Activated naive CD8-positive, alpha-beta T cell treated with anti-CD3 and anti-CD28 coated beads for 36 hours (primary cell): ENCODE measurements around the gene GRAMD1A. TPM values are rescaled to one million over a fixed set of nuclear protein-coding genes. Genes with fewer than 3 reads are reported as not detected.
"Not testable (repeated sequence)": the region's sequence is repeated elsewhere in the genome, so short reads cannot be mapped to it uniquely, and the experiment has no call there.

Experiments
- DNase-seq: peaks from one replicate; pipeline ENCODE4 v3.0.0; 2021
- H3K27ac Mint-ChIP-seq: one replicate; pipeline ENCODE4 v1.8.0; 2022; ENCODE audit warnings: mild to moderate bottlenecking, moderate library complexity, mixed read lengths
- H3K27me3 Mint-ChIP-seq: one replicate; pipeline ENCODE4 v1.8.0; 2022; ENCODE audit warnings: mild to moderate bottlenecking, mixed read lengths
- H3K36me3 Mint-ChIP-seq: one replicate; pipeline ENCODE4 v1.8.0; 2021; ENCODE audit warnings: mild to moderate bottlenecking, mixed read lengths
- H3K4me1 Mint-ChIP-seq: one replicate; pipeline ENCODE4 v1.8.0; 2021; ENCODE audit warnings: mixed read lengths
- H3K4me3 Mint-ChIP-seq: one replicate; pipeline ENCODE4 v1.8.0; 2022; ENCODE audit warnings: mild to moderate bottlenecking, moderate library complexity, mixed read lengths
- H3K9me3 Mint-ChIP-seq: one replicate; pipeline ENCODE4 v1.8.0; 2022; ENCODE audit warnings: mixed read lengths
- total RNA-seq, 2 experiments: library from RNA; stranded (reverse); gene quantifications; one replicate each; pipeline ENCODE4 v1.2.3, GENCODE V29; 2021

Gene GRAMD1A
- total RNA-seq, 2 experiments from 2014 or later, result 135 to 140 TPM

- H3K9me3 Mint-ChIP-seq, result no peaks in the 10 kb centered on the region
- peak overlapping the region; percentile 45 for H3K27ac Mint-ChIP-seq
- peaks cover 57% of the 10 kb centered on the region for H3K36me3 Mint-ChIP-seq
- no peak for DNase-seq
- H3K27me3 Mint-ChIP-seq, result no peaks in the 10 kb centered on the region
- no peak overlapping the region for H3K4me3 Mint-ChIP-seq
- H3K4me1 Mint-ChIP-seq, result peaks cover 51% of the 10 kb centered on the region
Measured at GRCh38 chr19:35015954-35016351, 15.8 kb downstream of the GRAMD1A start.

- peak overlapping the region; percentile 72 for H3K27ac Mint-ChIP-seq
Measured at GRCh38 chr19:35017507-35017906, 17.4 kb downstream of the GRAMD1A start.

GRCh38 chr19:35018379-35018778, 18.3 kb downstream of the GRAMD1A start:
- H3K36me3 Mint-ChIP-seq, result peaks cover 45% of the 10 kb centered on the region
- no peak for DNase-seq
- no peak overlapping the region for H3K4me3 Mint-ChIP-seq
- no peaks in the 10 kb centered on the region for H3K9me3 Mint-ChIP-seq
- no peaks in the 10 kb centered on the region for H3K27me3 Mint-ChIP-seq
- H3K27ac Mint-ChIP-seq, result no peak overlapping the region
- peaks cover 31% of the 10 kb centered on the region for H3K4me1 Mint-ChIP-seq

More at GRCh38 chr19:35017507-35017906, 17.4 kb downstream of the GRAMD1A start:
- no peak overlapping the region for H3K4me3 Mint-ChIP-seq
- H3K36me3 Mint-ChIP-seq, result peaks cover 54% of the 10 kb centered on the region
- DNase-seq, result no peak
- H3K9me3 Mint-ChIP-seq, result no peaks in the 10 kb centered on the region
- H3K27me3 Mint-ChIP-seq, result no peaks in the 10 kb centered on the region
- peaks cover 39% of the 10 kb centered on the region for H3K4me1 Mint-ChIP-seq

- H3K4me3 Mint-ChIP-seq, result no peak overlapping the region
- H3K27ac Mint-ChIP-seq, result no peak overlapping the region
- H3K36me3 Mint-ChIP-seq, result peaks cover 41% of the 10 kb centered on the region
- no peaks in the 10 kb centered on the region for H3K27me3 Mint-ChIP-seq
- peaks cover 23% of the 10 kb centered on the region for H3K4me1 Mint-ChIP-seq
- H3K9me3 Mint-ChIP-seq, result no peaks in the 10 kb centered on the region
- no peak for DNase-seq
Measured at GRCh38 chr19:35019144-35019543, 19.0 kb downstream of the GRAMD1A start.

- Mint-ChIP-seq H3K27ac (peak overlapping the region; percentile 23), H3K27me3 (no peaks in the 10 kb centered on the region), H3K4me1 (peaks cover 11% of the 10 kb centered on the region), H3K36me3 (peaks cover 29% of the 10 kb centered on the region), H3K9me3 (no peaks in the 10 kb centered on the region), H3K4me3 (no peak overlapping the region)
- DNase-seq, result no peak
Measured at GRCh38 chr19:35021016-35021415, 20.9 kb downstream of the GRAMD1A start.

GRCh38 chr19:35021596-35021995, 21.5 kb downstream of the GRAMD1A start:
- Mint-ChIP-seq H3K27ac (no peak overlapping the region), H3K36me3 (peaks cover 27% of the 10 kb centered on the region), H3K4me1 (peaks cover 11% of the 10 kb centered on the region), H3K9me3 (no peaks in the 10 kb centered on the region), H3K4me3 (no peak overlapping the region), H3K27me3 (no peaks in the 10 kb centered on the region)
- DNase-seq, result no peak

GRCh38 chr19:35022460-35022859, 22.3 kb downstream of the GRAMD1A start:
- Mint-ChIP-seq H3K9me3 (no peaks in the 10 kb centered on the region), H3K36me3 (peaks cover 31% of the 10 kb centered on the region), H3K4me1 (peaks cover 8% of the 10 kb centered on the region), H3K4me3 (no peak overlapping the region), H3K27ac (peak overlapping the region; percentile 39), H3K27me3 (no peaks in the 10 kb centered on the region)
- DNase-seq, result no peak

- no peaks in the 10 kb centered on the region for H3K9me3 Mint-ChIP-seq
- no peaks in the 10 kb centered on the region for H3K27me3 Mint-ChIP-seq
- DNase-seq, result no peak
- peaks cover 33% of the 10 kb centered on the region for H3K36me3 Mint-ChIP-seq
- H3K4me3 Mint-ChIP-seq, result no peak overlapping the region
- no peak overlapping the region for H3K27ac Mint-ChIP-seq
- peaks cover 5% of the 10 kb centered on the region for H3K4me1 Mint-ChIP-seq
Measured at GRCh38 chr19:35023428-35023827, 23.3 kb downstream of the GRAMD1A start.

GRCh38 chr19:35024095-35024494, 24.0 kb downstream of the GRAMD1A start:
- no peaks in the 10 kb centered on the region for H3K27me3 Mint-ChIP-seq
- H3K4me1 Mint-ChIP-seq, result peaks cover 2% of the 10 kb centered on the region
- no peak overlapping the region for H3K27ac Mint-ChIP-seq
- DNase-seq, result no peak
- no peak overlapping the region for H3K4me3 Mint-ChIP-seq
- H3K36me3 Mint-ChIP-seq, result peaks cover 32% of the 10 kb centered on the region
- no peaks in the 10 kb centered on the region for H3K9me3 Mint-ChIP-seq

GRCh38 chr19:35025969-35026368, 25.8 kb downstream of the GRAMD1A start:
- Mint-ChIP-seq H3K4me1 (peaks cover 7% of the 10 kb centered on the region), H3K27me3 (peaks cover under 1% of the 10 kb centered on the region), H3K4me3 (no peak overlapping the region), H3K9me3 (no peaks in the 10 kb centered on the region), H3K36me3 (peaks cover 19% of the 10 kb centered on the region), H3K27ac (no peak overlapping the region)
- no peak for DNase-seq

GRCh38 chr19:35026418-35026817, 26.3 kb downstream of the GRAMD1A start:
- Mint-ChIP-seq H3K27me3 (peaks cover 5% of the 10 kb centered on the region), H3K4me1 (peaks cover 11% of the 10 kb centered on the region), H3K36me3 (peaks cover 18% of the 10 kb centered on the region), H3K27ac (no peak overlapping the region), H3K9me3 (no peaks in the 10 kb centered on the region), H3K4me3 (no peak overlapping the region)
- no peak for DNase-seq

- H3K4me3 Mint-ChIP-seq, result no peak overlapping the region
- H3K4me1 Mint-ChIP-seq, result peaks cover 11% of the 10 kb centered on the region
- peaks cover 10% of the 10 kb centered on the region for H3K27me3 Mint-ChIP-seq
- no peaks in the 10 kb centered on the region for H3K9me3 Mint-ChIP-seq
- no peak overlapping the region for H3K27ac Mint-ChIP-seq
- peaks cover 16% of the 10 kb centered on the region for H3K36me3 Mint-ChIP-seq
- no peak for DNase-seq
Measured at GRCh38 chr19:35027009-35027408, 26.9 kb downstream of the GRAMD1A start.

- Mint-ChIP-seq H3K4me3 (no peak overlapping the region), H3K27ac (no peak overlapping the region), H3K9me3 (no peaks in the 10 kb centered on the region), H3K36me3 (peaks cover 15% of the 10 kb centered on the region), H3K4me1 (peaks cover 11% of the 10 kb centered on the region), H3K27me3 (peaks cover 14% of the 10 kb centered on the region)
- no peak for DNase-seq
Measured at GRCh38 chr19:35027851-35028599, 27.9 kb downstream of the GRAMD1A start.

- not testable (repeated sequence) for DNase-seq, H3K27ac Mint-ChIP-seq, H3K4me3 Mint-ChIP-seq, H3K9me3 Mint-ChIP-seq
- Mint-ChIP-seq H3K36me3 (peaks cover 15% of the 10 kb centered on the region), H3K27me3 (peaks cover 14% of the 10 kb centered on the region), H3K4me1 (peaks cover 11% of the 10 kb centered on the region)
Measured at GRCh38 chr19:35028600-35028885, 28.4 kb downstream of the GRAMD1A start.

- H3K27ac Mint-ChIP-seq, DNase-seq, H3K4me3 Mint-ChIP-seq, H3K9me3 Mint-ChIP-seq: not testable (repeated sequence)
- Mint-ChIP-seq H3K27me3 (peaks cover 14% of the 10 kb centered on the region), H3K4me1 (peaks cover 11% of the 10 kb centered on the region), H3K36me3 (peaks cover 12% of the 10 kb centered on the region)
Measured at GRCh38 chr19:35029275-35029736, 29.2 kb downstream of the GRAMD1A start.

GRCh38 chr19:35029737-35030256, 29.7 kb downstream of the GRAMD1A start:
- no peak for DNase-seq
- Mint-ChIP-seq H3K36me3 (peaks cover 10% of the 10 kb centered on the region), H3K9me3 (no peaks in the 10 kb centered on the region), H3K27ac (no peak overlapping the region), H3K27me3 (peaks cover 14% of the 10 kb centered on the region), H3K4me3 (peak overlapping the region; percentile 50), H3K4me1 (peaks cover 11% of the 10 kb centered on the region)
